GM10266 (cell line): ENCODE measurements around the gene ST3GAL4.
"Not testable (repeated sequence)": the region's sequence is repeated elsewhere in the genome, so short reads cannot be mapped to it uniquely, and the experiment has no call there.

Experiments
- DNase-seq: peaks from one replicate; pipeline ENCODE4 v3.0.0; 2012; ENCODE audit errors: extremely low spot score
- CTCF ChIP-seq: IDR thresholded peaks from 2 replicates; pipeline ENCODE4 v1.5.1; 2012; ENCODE audit warnings: mild to moderate bottlenecking, low read depth; ENCODE audit not compliant: control insufficient read depth, insufficient read depth; ENCODE audit errors: missing control alignments

The ST3GAL4 gene

GRCh38 chr11:126370016-126370415, 14.5 kb downstream of the ST3GAL4 start:
- DNase-seq = no peak
- no peak for TF ChIP-seq CTCF

DNA sequence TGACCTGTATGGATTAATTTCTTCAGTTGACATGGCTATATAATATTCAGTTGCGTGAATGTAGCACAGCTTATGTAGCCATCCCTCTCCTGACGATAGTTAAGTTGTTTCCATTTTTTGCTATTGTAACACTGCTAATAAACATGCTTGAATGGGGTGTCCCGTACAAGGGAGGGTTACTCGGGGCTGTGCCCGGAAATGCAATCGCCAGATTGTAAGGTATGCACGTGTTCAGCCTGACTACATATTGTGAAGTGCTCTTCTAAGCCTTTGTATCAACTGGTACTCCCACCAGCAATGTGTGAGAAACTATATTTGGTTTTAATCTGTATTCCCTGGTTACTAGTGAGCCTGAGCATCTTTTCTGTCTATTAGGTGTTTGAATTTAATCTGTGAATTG, 16.1 kb downstream of the ST3GAL4 start:
- TF ChIP-seq CTCF = no peak
- DNase-seq = no peak

- DNase-seq = not testable (repeated sequence)
Observed at GRCh38 chr11:126373389-126374066, 18.0 kb downstream of the ST3GAL4 start.

DNA sequence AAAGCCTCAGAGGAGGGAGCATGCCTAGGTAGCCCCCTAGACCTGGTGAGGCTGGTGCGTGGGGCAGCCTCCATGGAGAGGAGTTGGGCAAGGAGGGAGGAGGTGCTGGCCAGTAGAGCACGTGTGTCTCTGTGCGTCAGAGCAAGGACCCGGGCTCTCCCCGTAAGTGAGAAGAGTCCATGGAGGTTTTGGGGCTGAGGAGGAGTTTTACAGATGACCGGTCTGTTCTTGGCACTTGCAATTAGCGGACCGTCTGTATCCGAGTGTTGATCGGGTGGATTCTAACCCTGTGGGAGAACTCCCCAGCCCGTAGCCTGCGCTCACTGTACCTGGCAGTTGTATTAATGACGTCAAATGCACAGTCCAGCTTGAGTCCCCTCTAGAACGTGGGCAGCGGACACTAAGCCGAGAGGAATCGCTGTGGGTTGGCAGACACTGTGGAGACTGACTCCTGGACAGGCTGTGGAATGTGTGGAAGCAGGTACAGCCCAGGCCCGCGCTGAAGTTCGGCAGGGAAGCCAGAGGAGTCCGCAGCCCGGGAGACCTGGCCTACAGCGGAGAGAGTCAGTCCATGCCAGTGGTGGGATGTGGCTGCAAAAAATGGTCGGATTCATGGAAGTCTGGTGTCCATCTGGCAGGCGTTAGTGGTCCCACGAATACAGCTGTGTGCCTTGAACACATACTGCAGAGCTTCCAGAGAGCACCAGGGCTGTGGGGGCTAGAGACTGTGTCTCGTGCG, 19.2 kb downstream of the ST3GAL4 start:
- not testable (repeated sequence) for DNase-seq

GRCh38 chr11:126375726-126376125, 20.2 kb downstream of the ST3GAL4 start:
- no peak for TF ChIP-seq CTCF
- DNase-seq = no peak

GRCh38 chr11:126378763-126379162, 23.3 kb downstream of the ST3GAL4 start:
- no peak for TF ChIP-seq CTCF
- DNase-seq = no peak

DNA sequence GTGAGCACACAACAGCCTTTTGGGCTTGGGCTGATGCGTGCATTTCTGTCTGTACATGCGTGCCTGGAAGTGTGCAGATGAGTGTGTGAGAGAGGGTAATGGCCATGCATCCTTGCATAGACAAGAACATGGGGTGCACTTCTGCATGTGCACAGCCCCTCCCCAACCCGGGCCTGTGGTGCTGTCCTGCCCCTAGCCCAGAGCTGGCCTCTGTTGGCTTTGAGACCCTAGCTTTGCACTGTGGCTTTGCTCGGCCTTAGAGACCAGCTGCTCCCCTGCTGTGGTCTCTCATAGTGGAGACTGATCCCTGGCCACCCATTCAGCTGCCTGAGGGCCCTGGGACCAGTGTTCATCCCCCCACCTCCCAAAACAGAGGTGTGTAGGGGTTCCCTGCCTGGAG, 25.4 kb downstream of the ST3GAL4 start:
- TF ChIP-seq CTCF = no peak

DNA sequence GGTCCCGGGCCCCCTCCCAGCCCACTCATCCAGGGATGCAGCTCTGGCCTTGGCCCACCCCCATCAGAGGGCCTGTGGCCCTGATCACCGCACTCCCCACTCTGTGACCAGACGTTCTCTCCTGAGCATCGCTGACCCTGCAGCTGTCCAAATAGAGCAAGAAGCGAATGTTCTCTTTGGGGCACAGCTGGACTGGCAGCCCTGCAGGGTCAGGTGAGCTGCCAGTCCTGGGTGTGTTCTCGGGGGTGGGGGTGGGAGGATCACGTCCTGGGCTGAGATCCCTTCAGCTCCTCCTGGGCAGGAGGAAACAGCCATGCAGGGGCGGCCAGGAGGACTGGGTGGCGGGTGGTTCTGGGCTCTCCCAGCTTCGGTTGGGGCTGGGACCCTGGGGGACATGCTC, 26.5 kb downstream of the ST3GAL4 start:
- not testable (repeated sequence) for DNase-seq

More for the DNA sequence above, 25.4 kb downstream of the ST3GAL4 start:
- no peak for DNase-seq

- not testable (repeated sequence) for DNase-seq
Observed at GRCh38 chr11:126382641-126383040, 27.2 kb downstream of the ST3GAL4 start.
